Measurements from ENCODE around the gene CLPTM1L. TPM values are rescaled to one million over a fixed set of nuclear protein-coding genes. Genes with fewer than 3 reads are reported as not detected.

The CLPTM1L gene
- total RNA-seq, 1 donor from 2014 or later: 131 TPM

- DNase-seq (ENCODE audit: low read depth): no peak
- Histone ChIP-seq H3K79me2 (ENCODE audit: insufficient read depth, low read length) (no peaks in the 10 kb centered on the region), H3K9ac (ENCODE audit: low read length) (no peak overlapping the region), H3K9me3 (ENCODE audit: insufficient read depth, low read depth, low read length) (peaks cover 3% of the 10 kb centered on the region), H3K4me3 (ENCODE audit: insufficient read depth, low read depth, low read length) (no peak overlapping the region), H4K20me1 (ENCODE audit: insufficient read depth, low read length) (no peaks in the 10 kb centered on the region), H3K27me3 (ENCODE audit: insufficient read depth, low read length) (peaks cover 13% of the 10 kb centered on the region), H3K27ac (ENCODE audit: low read depth, low read length) (no peak overlapping the region), H3K4me2 (ENCODE audit: low read length) (no peak overlapping the region), H2AFZ (ENCODE audit: low read depth, low read length) (no peak overlapping the region), H3K36me3 (ENCODE audit: insufficient read depth, low read length) (no peaks in the 10 kb centered on the region), H3K4me1 (ENCODE audit: insufficient read depth, low read length) (peaks cover 4% of the 10 kb centered on the region)
- FAIRE-seq: no peak
- Mint-ChIP-seq H3K36me3 (ENCODE audit: low read depth, unreplicated experiment) (no peaks in the 10 kb centered on the region), H3K27ac (ENCODE audit: unreplicated experiment) (no peak overlapping the region), H3K27me3 (ENCODE audit: low read depth, unreplicated experiment) (peaks cover 78% of the 10 kb centered on the region), H3K4me1 (ENCODE audit: low read depth, unreplicated experiment) (no peaks in the 10 kb centered on the region), H3K4me3 (ENCODE audit: unreplicated experiment) (no peak overlapping the region), H3K9me3 (ENCODE audit: unreplicated experiment) (peaks cover 2% of the 10 kb centered on the region)
- TF ChIP-seq EZH2 (IDR thresholded peaks at IDR 0.05; ENCODE audit: insufficient read depth, low read length) (no peak), CTCF (IDR thresholded peaks at IDR 0.05; ENCODE audit: insufficient read depth, low read depth, low read length) (no peak)
Observed at GRCh38 chr5:1390861-1391600, 46.1 kb upstream of the CLPTM1L start.

- H3K9me3 ChIP-seq (ENCODE audit: insufficient read depth, low read depth, low read length): peaks cover 3% of the 10 kb centered on the region
- H3K36me3 ChIP-seq (ENCODE audit: insufficient read depth, low read length): no peaks in the 10 kb centered on the region
- no peaks in the 10 kb centered on the region for H4K20me1 ChIP-seq (ENCODE audit: insufficient read depth, low read length)
- H3K9ac ChIP-seq (ENCODE audit: low read length): no peak overlapping the region
- TF ChIP-seq CTCF (IDR thresholded peaks at IDR 0.05; ENCODE audit: insufficient read depth, low read depth, low read length) (no peak), EZH2 (IDR thresholded peaks at IDR 0.05; ENCODE audit: insufficient read depth, low read length) (no peak)
- Mint-ChIP-seq H3K4me1 (ENCODE audit: low read depth, unreplicated experiment) (peaks cover 1% of the 10 kb centered on the region), H3K9me3 (ENCODE audit: unreplicated experiment) (peaks cover 2% of the 10 kb centered on the region), H3K27me3 (ENCODE audit: low read depth, unreplicated experiment) (peaks cover 78% of the 10 kb centered on the region), H3K27ac (ENCODE audit: unreplicated experiment) (no peak overlapping the region), H3K4me3 (ENCODE audit: unreplicated experiment) (no peak overlapping the region), H3K36me3 (ENCODE audit: low read depth, unreplicated experiment) (no peaks in the 10 kb centered on the region)
- H2AFZ ChIP-seq (ENCODE audit: low read depth, low read length): no peak overlapping the region
- FAIRE-seq (no peak), DNase-seq (ENCODE audit: low read depth) (no peak)
- no peaks in the 10 kb centered on the region for H3K79me2 ChIP-seq (ENCODE audit: insufficient read depth, low read length)
- H3K4me1 ChIP-seq (ENCODE audit: insufficient read depth, low read length): peaks cover 9% of the 10 kb centered on the region
- no peak overlapping the region for H3K4me3 ChIP-seq (ENCODE audit: insufficient read depth, low read depth, low read length)
- no peak overlapping the region for H3K27ac ChIP-seq (ENCODE audit: low read depth, low read length)
- H3K4me2 ChIP-seq (ENCODE audit: low read length): no peak overlapping the region
- H3K27me3 ChIP-seq (ENCODE audit: insufficient read depth, low read length): peaks cover 15% of the 10 kb centered on the region
Observed at GRCh38 chr5:1390333-1390732, 45.4 kb upstream of the CLPTM1L start.

GRCh38 chr5:1388383-1388967 lies 43.6 kb upstream of the CLPTM1L start:
- Histone ChIP-seq H3K27me3 (ENCODE audit: insufficient read depth, low read length) (peaks cover 20% of the 10 kb centered on the region), H3K79me2 (ENCODE audit: insufficient read depth, low read length) (no peaks in the 10 kb centered on the region), H3K9me3 (ENCODE audit: insufficient read depth, low read depth, low read length) (peaks cover 3% of the 10 kb centered on the region), H4K20me1 (ENCODE audit: insufficient read depth, low read length) (no peaks in the 10 kb centered on the region), H2AFZ (ENCODE audit: low read depth, low read length) (no peak overlapping the region), H3K9ac (ENCODE audit: low read length) (no peak overlapping the region), H3K4me3 (ENCODE audit: insufficient read depth, low read depth, low read length) (no peak overlapping the region), H3K4me2 (ENCODE audit: low read length) (no peak overlapping the region), H3K27ac (ENCODE audit: low read depth, low read length) (no peak overlapping the region), H3K4me1 (ENCODE audit: insufficient read depth, low read length) (peaks cover 9% of the 10 kb centered on the region), H3K36me3 (ENCODE audit: insufficient read depth, low read length) (no peaks in the 10 kb centered on the region)
- H3K9me3 Mint-ChIP-seq (ENCODE audit: unreplicated experiment): peaks cover 2% of the 10 kb centered on the region
- FAIRE-seq (no peak), DNase-seq (ENCODE audit: low read depth) (no peak)
- TF ChIP-seq EZH2 (IDR thresholded peaks at IDR 0.05; ENCODE audit: insufficient read depth, low read length): no peak
- TF ChIP-seq CTCF (IDR thresholded peaks at IDR 0.05; ENCODE audit: insufficient read depth, low read depth, low read length): no peak
- peaks cover 1% of the 10 kb centered on the region for H3K4me1 Mint-ChIP-seq (ENCODE audit: low read depth, unreplicated experiment)
- peaks cover 77% of the 10 kb centered on the region for H3K27me3 Mint-ChIP-seq (ENCODE audit: low read depth, unreplicated experiment)
- H3K4me3 Mint-ChIP-seq (ENCODE audit: unreplicated experiment): no peak overlapping the region
- no peaks in the 10 kb centered on the region for H3K36me3 Mint-ChIP-seq (ENCODE audit: low read depth, unreplicated experiment)
- no peak overlapping the region for H3K27ac Mint-ChIP-seq (ENCODE audit: unreplicated experiment)

Measured in astrocyte (in vitro differentiated cells and primary cell).